B cell (primary cell): ENCODE results near the gene KCTD7.
"Not testable (repeated sequence)": the region's sequence is repeated elsewhere in the genome, so short reads cannot be mapped to it uniquely, and the experiment has no call there.

Source experiments
- EZH2 ChIP-seq: IDR thresholded peaks from 2 replicates; pipeline ENCODE4 v1.6.1; 2012; ENCODE audit warnings: borderline replicate concordance, low read depth, mild to moderate bottlenecking, moderate library complexity, low read length; ENCODE audit not compliant: insufficient read depth, poor library complexity, severe bottlenecking
- TF ChIP-seq, protein P1 (sequence below): fragments of 200-600 bp; IDR thresholded peaks from one replicate; pipeline ENCODE4 v1.8.0; 2022; ENCODE audit warnings: antibody characterized with exemption, mild to moderate bottlenecking

DNA sequence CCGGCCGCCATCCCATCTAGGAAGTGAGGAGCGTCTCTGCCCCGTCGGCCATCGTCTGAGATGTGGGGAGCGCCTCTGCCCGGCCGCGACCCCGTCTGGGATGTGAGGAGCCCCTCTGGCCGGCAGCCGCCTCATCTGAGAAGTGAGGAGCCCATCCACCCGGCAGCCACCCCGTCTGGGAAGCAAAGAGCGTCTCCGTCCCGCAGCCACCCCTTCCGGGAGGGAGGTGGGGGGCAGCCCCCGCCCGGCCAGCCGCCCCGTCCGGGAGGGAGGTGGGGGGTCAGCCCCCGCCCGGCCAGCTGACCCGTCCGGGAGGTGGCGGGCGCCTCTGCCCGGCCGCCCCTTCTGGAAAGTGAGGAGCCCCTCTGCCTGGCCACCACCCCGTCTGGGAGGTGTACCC lies 14.1 kb upstream of the KCTD7 start:
- TF ChIP-seq, protein P1, sequence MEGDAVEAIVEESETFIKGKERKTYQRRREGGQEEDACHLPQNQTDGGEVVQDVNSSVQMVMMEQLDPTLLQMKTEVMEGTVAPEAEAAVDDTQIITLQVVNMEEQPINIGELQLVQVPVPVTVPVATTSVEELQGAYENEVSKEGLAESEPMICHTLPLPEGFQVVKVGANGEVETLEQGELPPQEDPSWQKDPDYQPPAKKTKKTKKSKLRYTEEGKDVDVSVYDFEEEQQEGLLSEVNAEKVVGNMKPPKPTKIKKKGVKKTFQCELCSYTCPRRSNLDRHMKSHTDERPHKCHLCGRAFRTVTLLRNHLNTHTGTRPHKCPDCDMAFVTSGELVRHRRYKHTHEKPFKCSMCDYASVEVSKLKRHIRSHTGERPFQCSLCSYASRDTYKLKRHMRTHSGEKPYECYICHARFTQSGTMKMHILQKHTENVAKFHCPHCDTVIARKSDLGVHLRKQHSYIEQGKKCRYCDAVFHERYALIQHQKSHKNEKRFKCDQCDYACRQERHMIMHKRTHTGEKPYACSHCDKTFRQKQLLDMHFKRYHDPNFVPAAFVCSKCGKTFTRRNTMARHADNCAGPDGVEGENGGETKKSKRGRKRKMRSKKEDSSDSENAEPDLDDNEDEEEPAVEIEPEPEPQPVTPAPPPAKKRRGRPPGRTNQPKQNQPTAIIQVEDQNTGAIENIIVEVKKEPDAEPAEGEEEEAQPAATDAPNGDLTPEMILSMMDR = not testable (repeated sequence)
- not testable (repeated sequence) for TF ChIP-seq EZH2
